ENCODE results near the gene INO80.

DNA sequence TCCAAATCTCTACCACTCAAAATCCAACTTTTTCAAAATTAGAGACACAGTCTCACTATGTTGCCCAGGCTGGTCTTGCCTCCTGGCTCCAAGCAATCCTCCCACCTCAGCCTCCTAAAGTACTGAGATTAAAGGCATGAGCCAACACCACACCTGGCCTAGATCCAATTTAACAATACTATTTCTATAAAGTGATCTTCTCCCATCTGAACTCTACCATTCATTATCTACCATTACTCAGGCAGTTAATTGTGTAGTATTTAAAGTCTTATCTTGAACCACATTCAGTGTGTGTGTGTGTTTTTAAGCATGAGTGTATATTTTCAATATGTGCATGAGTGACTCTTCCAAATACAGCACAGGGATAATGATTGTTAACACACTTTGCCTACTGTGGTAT, 77.0 kb downstream of the INO80 start:
- TF ChIP-seq, protein P1, sequence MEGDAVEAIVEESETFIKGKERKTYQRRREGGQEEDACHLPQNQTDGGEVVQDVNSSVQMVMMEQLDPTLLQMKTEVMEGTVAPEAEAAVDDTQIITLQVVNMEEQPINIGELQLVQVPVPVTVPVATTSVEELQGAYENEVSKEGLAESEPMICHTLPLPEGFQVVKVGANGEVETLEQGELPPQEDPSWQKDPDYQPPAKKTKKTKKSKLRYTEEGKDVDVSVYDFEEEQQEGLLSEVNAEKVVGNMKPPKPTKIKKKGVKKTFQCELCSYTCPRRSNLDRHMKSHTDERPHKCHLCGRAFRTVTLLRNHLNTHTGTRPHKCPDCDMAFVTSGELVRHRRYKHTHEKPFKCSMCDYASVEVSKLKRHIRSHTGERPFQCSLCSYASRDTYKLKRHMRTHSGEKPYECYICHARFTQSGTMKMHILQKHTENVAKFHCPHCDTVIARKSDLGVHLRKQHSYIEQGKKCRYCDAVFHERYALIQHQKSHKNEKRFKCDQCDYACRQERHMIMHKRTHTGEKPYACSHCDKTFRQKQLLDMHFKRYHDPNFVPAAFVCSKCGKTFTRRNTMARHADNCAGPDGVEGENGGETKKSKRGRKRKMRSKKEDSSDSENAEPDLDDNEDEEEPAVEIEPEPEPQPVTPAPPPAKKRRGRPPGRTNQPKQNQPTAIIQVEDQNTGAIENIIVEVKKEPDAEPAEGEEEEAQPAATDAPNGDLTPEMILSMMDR (conservative IDR thresholded peaks at IDR 0.05; ENCODE audit: low read length), result no peak
- TF ChIP-seq EZH2phosphoT487 (IDR thresholded peaks at IDR 0.05; ENCODE audit: borderline replicate concordance, low read depth, low read length), result no peak

Measured in OCI-LY7 (cell line).